HK-2 (cell line): ENCODE results near the gene AMFR.

Experiments used
- DNase-seq: peaks from one replicate; pipeline ENCODE4 v3.0.0-alpha.2; 2018; ENCODE audit not compliant: unreplicated experiment

The AMFR gene

DNA sequence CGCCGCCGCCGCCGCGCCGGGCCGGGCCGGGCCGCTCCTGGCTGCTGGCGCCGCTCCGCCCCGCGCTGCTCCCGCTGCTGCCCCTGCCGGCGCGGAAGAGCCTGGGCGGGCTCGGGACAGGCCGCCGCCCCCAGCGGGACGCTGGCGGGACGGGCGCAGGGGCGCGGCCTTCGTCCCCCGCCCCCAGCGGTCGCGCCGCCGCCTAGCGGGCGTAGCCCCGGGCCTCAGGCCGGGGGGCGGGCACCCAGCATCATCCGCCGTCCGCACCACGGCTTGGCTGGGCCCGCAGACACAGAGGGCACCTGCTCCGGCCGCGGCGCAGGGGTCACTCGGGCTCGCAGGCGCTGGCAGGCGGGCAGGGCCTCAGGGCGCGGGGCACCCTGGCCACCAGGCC is at the start of gene AMFR:
Gene AMFR, minus strand, starts transcription at position 107 of the 394 bp plus-strand sequence. CDS start 218 bp downstream, outside the sequence.
- peak; percentile 60 for DNase-seq

DNA sequence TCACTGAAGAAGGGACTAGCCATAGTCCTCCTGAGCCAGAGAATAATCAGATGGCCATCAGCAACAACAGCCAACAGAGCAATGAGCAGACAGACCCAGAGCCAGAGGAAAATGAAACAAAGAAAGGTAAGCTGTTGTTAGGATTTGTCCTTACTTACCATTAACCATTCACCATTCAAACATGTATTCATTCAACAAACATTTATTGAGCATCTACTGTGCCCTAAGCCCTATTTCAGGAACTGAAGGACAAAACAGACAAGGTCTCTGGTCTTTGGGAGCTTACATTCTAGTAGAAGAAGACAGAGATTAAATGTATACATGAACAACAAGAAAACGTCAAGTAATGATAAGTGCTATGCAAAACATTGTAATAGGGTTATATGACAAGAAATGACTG is 45.3 kb upstream of the AMFR start:
- no peak for DNase-seq

- DNase-seq = no peak
These were observed 44.9 kb upstream of the AMFR start for GRCh38 chr16:56470232-56470631.

DNA sequence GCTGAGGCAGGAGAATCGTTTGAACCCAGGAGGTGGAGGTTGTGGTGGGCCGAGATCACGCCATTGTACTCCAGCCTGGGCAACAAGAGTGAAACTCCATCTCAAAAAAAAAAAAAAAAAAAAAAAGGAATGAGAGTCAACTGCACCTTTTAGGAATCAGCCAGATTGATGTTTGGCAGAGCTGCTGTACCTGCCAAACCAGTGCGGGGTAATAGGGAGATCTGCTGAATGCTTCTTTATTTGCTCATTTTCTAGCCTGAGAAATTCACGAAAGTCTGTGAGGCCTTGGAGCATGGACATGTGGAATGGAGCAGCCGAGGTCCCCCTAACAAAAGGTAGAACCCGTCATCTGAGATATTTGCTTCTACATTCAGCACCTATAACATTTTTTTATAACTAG is 44.4 kb upstream of the AMFR start:
- DNase-seq = no peak

- DNase-seq = no peak
These were observed 43.5 kb upstream of the AMFR start for GRCh38 chr16:56468800-56469199.

DNA sequence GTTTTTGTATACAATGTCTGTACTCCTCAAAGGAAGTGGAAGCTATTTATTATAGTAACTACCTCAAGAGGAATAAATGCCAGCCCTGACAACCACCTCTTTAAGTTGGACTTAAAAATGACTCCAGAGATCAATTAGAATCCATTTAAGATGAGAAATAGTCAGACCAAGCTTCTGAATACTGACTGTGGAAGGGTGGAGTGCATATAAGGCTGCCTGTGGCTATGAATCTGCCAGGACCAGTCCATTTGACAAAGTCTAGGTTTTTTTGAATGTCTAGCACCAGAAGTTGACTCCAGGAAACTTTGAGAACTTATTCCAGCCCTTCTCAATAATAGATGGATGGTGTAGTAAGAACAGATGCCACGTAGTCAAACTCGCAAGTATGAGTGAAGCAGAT is 41.0 kb upstream of the AMFR start:
- no peak for DNase-seq

GRCh38 chr16:56463153-56463552 is 37.8 kb upstream of the AMFR start:
- no peak for DNase-seq

DNA sequence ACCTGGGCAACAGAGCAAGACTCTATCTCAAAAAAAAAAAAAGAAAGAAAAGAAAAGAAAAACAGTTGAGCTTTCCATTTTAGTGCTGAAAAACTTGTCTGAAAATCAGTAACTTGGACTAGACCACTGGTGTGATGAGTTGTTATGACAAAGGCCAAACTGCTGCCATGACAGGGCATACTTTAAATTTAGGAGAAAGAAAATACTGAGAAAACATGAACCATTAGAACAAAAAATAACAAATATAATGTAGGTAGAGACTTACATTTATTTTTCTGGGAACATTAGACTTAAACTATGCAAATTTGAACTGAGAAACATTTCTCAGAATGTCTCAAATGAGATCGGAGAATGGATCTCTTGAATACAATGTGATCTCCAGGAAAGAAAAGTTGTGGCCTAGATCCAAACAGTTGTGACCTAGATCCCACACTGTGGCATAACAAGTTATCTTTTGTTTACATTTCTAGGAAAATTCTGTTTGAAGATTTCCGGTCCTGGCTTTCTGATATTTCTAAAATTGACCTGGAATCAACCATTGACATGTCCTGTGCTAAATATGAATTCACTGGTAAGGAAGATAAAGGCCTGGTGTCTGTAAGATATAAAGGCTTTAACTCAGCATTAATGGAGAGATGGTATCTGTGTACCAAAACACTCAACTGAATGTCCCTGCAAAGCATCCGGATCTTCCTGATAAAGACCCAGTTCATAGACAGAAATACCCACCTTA is 36.9 kb upstream of the AMFR start:
- no peak for DNase-seq

DNA sequence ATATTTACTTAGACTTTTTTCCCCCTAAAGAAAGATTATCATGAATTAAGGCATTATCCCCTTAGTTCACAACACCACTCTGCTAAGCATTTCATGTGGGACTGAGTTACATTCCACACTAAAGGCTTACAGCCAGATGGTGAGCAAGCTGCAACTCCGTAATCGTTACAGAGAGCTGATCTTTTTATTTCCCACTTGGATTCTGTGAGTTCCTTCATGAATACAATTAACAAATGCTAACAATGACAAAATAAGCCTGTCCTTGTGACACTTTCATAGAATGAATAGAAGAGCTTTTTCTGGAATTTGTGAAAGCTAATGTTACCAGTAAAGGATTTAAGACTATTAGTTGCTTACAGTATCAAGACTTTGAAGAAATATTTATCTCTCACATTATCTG is 34.8 kb upstream of the AMFR start:
- no peak for DNase-seq

- DNase-seq = no peak
These were observed 32.7 kb upstream of the AMFR start for GRCh38 chr16:56457927-56458470.

DNA sequence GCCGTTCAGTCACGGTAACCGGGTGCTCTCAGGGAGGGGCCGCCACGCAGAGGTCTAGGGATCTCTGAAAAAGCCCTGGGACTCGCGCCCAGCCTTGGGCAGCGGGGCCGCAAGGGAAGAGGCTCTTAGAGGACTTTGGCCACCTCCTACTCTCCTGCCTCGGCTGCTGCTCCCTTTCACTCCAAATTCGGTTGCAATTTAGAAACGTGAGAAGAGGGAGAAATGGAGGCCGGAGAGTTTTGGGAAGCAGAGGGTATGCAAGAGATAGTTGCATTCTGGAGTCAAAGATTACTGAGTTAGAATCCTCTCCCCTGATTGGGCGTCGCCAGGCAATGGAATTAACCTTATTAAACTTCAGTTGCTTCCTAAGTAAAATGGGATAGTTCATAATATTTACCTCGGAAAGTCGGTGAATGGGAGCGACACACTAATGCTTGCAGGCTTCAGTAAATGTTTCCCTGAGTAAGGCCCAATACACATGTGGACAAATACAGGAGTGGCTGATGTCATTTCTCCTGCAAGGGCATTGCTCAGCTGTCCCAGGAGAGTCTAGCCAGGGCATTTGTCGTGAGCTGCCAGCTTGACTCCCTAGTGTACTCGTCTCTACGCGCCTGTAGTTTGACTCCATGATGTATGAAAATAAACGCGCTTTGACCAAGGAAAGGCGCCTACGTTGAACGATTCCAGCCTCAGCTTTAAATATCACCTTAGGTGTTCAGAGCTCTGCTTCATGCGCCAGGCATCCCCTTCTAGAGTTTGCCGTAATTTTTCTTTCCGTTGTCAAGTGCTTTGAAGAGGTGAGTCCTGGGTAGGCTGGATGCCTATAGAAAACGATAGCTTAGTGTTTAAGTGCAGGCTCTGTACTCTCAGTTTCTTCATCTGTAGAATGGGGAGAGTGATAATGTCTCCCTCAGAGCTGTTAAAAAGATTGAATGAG is 26.7 kb upstream of the AMFR start:
- DNase-seq = peak; percentile 45

DNA sequence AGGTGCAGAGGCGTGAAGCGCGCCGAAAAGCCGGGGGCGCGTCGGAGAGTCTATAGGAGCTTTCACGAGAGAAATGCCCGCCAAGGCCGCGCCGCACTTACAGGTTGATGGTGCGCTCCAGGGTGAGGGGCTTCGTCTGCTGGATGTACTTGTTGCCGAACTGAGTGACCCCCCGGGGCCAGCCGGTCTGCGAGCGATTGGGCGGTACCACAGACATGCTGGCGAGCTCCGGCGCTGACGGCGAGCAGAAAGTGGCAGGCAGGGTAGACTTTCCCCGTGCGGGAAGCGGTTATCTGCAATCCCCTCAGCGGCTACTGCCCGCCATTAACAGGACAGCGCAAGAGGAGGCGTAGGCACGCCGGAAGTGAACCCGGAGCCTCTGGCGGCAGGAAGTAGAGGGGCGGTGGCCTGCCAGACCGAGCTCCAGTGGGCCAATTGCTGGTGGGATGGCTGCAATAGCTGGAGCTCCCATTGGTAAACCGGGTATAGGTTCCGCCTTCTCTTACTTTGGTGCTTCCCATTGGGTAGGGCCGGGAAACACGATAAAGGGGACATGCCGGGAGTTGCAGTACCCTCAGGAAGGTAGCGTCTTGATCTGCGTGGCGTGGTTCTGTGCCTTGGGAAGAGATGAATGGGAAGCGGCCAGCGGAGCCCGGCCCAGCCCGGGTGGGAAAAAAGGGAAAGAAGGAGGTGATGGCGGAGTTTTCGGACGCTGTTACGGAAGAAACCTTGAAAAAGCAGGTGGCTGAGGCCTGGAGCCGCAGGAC is 25.8 kb upstream of the AMFR start, which contains the start of the genes NUDT21 and OGFOD1:
Gene NUDT21, minus strand, starts transcription at position 347 of the 767 bp plus-strand sequence. Its CDS starts 130 bp downstream, at position 217.
Gene OGFOD1, plus strand, starts transcription at position 569 of the 767 bp plus-strand sequence. Its CDS starts 59 bp downstream, at position 628.
- peak; percentile 94 for DNase-seq

- DNase-seq = no peak
These were observed 25.1 kb upstream of the AMFR start for GRCh38 chr16:56450275-56450985.

DNA sequence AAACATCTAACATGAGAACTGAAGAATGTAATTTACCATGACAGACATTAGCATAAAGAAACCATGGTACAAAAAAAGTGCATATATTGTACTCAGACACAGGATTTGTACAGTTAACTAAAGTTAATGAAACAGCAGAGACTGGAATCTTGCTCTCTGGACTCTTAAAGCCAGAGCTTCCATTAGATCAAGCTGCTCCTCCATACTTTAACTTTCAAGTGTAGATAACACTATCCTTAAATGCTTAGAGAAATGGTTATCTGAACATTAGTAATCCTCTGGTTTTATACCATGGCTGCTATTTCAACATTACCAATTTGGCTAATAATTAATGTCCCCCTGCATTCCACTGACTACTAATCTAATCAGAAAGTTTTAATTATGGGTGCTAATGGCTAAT is 22.7 kb upstream of the AMFR start:
- no peak for DNase-seq

DNA sequence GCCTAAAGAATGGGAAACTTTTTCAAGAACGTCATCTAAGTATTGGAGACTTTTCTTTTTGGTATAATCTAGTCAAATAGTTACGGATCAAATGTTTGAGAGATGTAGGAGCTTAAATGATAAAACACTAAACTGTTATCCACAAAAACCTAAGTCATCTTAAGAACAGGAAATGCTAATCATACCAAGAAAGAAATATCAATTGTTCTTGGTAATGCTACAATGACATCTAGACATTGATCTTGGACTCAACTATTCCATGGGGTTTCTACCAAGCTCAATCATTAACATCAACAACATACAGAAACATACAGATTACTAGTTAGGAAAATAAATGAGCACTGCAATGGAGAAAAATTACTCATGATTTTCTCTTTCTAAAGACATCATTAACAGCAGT is 21.9 kb upstream of the AMFR start:
- DNase-seq = no peak

- no peak for DNase-seq
These were observed 12.7 kb upstream of the AMFR start for GRCh38 chr16:56438038-56438437.

GRCh38 chr16:56436258-56436657 is 10.9 kb upstream of the AMFR start:
- no peak for DNase-seq

GRCh38 chr16:56428091-56428490 is 2.7 kb upstream of the AMFR start:
- DNase-seq = no peak

- no peak for DNase-seq
These were observed 1.2 kb upstream of the AMFR start for GRCh38 chr16:56426585-56426984.

DNA sequence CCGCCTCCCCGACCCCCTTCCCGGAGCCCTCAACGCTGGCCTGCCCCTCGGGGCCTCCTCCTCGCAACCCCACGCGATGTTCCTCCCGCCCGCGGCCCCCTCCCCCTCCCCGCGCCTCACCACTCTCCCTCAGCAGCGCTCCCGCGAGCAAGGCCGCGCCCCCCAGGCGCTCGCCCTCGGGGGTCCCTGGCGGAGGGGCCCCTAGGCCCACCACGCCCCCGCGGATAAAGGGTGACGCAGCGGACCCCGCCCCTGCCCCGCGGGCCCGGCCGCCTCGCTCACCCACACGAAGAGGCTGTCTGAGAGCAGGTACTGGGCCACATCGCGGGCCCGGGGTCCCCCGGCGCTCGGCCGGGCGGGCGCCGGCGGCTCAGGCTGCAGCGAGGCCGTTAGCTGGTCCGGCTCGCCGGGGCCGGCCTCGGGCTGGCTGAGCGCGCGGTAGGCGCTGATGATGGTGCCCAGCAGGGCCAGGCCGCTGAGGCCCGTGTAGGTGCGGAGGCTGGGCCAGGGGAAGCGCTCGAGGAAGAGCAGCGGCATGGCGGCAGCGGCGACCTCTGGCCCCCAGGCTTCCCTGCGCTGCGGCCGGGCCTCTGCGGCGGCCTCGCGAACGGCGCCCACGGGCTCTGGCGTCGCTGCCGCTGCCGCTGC is 430 bp downstream of the AMFR start:
- DNase-seq = peak; percentile 44

GRCh38 chr16:56424404-56424764 is 961 bp downstream of the AMFR start:
- DNase-seq = no peak
